GM23338 (cell line): ENCODE measurements around the gene KIF4A. TPM values are rescaled to one million over a fixed set of nuclear protein-coding genes. Genes with fewer than 3 reads are reported as not detected.

Experiments used
- ATAC-seq: fragments of 200-7000 bp; cut with Tn5 transposase; 3 replicates; pipeline ENCODE4 v1.9.1; 2020
- DNase-seq: peaks from one replicate; pipeline ENCODE4 v3.0.0-alpha.2; 2015; ENCODE audit warnings: low spot score
- H2AFZ ChIP-seq: fragments of 200-600 bp; sonication (generic); 2 replicates; pipeline ENCODE4 v1.8.0; 2016; ENCODE audit warnings: antibody characterized with exemption, mild to moderate bottlenecking, moderate library complexity
- H3F3A ChIP-seq: fragments of 200-600 bp; sonication (generic); replicated peaks from 2 replicates; pipeline ENCODE4 v1.8.0; 2017; ENCODE audit warnings: antibody characterized with exemption, mixed run types, low read depth
- H3K27ac ChIP-seq: fragments of 200-600 bp; sonication (generic); 2 replicates; pipeline ENCODE4 v1.6.1; 2016; ENCODE audit warnings: low read depth
- H3K27me3 ChIP-seq: fragments of 200-600 bp; sonication (generic); 2 replicates; pipeline ENCODE4 v1.8.0; 2016; ENCODE audit warnings: mild to moderate bottlenecking, mixed run types, moderate library complexity; ENCODE audit not compliant: insufficient read depth
- H3K36me3 ChIP-seq: fragments of 200-600 bp; sonication (generic); 2 replicates; pipeline ENCODE4 v1.8.0; 2016; ENCODE audit warnings: mild to moderate bottlenecking; ENCODE audit not compliant: insufficient read depth
- H3K4me1 ChIP-seq: fragments of 200-600 bp; sonication (generic); 2 replicates; pipeline ENCODE4 v1.8.0; 2016; ENCODE audit warnings: mild to moderate bottlenecking, moderate library complexity; ENCODE audit not compliant: insufficient read depth
- H3K4me2 ChIP-seq: fragments of 200-600 bp; sonication (generic); 2 replicates; pipeline ENCODE4 v1.7.1; 2017; ENCODE audit warnings: mixed run types
- H3K4me3 ChIP-seq: fragments of 200-600 bp; sonication (generic); 2 replicates; pipeline ENCODE4 v1.6.1; 2016; ENCODE audit warnings: mixed run types
- H3K79me2 ChIP-seq: fragments of 200-600 bp; sonication (generic); replicated peaks from 2 replicates; pipeline ENCODE4 v1.8.0; 2017; ENCODE audit warnings: mild to moderate bottlenecking; ENCODE audit not compliant: insufficient read depth
- H3K9me2 ChIP-seq: fragments of 200-600 bp; sonication (generic); 2 replicates; pipeline ENCODE4 v1.8.0; 2017; ENCODE audit not compliant: insufficient read depth
- H4K20me1 ChIP-seq: fragments of 200-600 bp; sonication (generic); replicated peaks from 2 replicates; pipeline ENCODE4 v1.8.0; 2017; ENCODE audit warnings: mild to moderate bottlenecking; ENCODE audit not compliant: insufficient read depth
- H3K27ac Mint-ChIP-seq: 2 replicates; pipeline ENCODE4 v1.8.0; 2020; ENCODE audit warnings: inconsistent platforms, mild to moderate bottlenecking, moderate library complexity, mixed read lengths
- H3K27me3 Mint-ChIP-seq: 3 replicates; pipeline ENCODE4 v1.8.0; 2022; ENCODE audit warnings: low read depth, mild to moderate bottlenecking, moderate library complexity, mixed read lengths, inconsistent platforms; ENCODE audit not compliant: insufficient read depth, poor library complexity
- H3K36me3 Mint-ChIP-seq: 3 replicates; pipeline ENCODE4 v1.8.0; 2021; ENCODE audit warnings: low read depth, mild to moderate bottlenecking, inconsistent platforms, moderate library complexity, mixed read lengths
- H3K4me1 Mint-ChIP-seq: 3 replicates; pipeline ENCODE4 v1.8.0; 2020; ENCODE audit warnings: mild to moderate bottlenecking, inconsistent platforms, mixed read lengths
- H3K4me3 Mint-ChIP-seq: 3 replicates; pipeline ENCODE4 v1.8.0; 2021; ENCODE audit warnings: moderate library complexity, mild to moderate bottlenecking, inconsistent platforms, mixed read lengths
- H3K9me3 Mint-ChIP-seq: 3 replicates; pipeline ENCODE4 v1.8.0; 2020; ENCODE audit warnings: moderate library complexity, mild to moderate bottlenecking, inconsistent platforms, mixed read lengths
- CREB1 ChIP-seq: fragments of 250-450 bp; sonication (Bioruptor Pico); IDR thresholded peaks from 2 replicates; pipeline ENCODE4 v1.5.0; 2020; ENCODE audit warnings: low read depth, mild to moderate bottlenecking, moderate library complexity
- EZH2 ChIP-seq: fragments of 200-600 bp; sonication (generic); IDR thresholded peaks from one replicate; pipeline ENCODE4 v1.8.0; 2017; ENCODE audit warnings: antibody characterized with exemption, mild to moderate bottlenecking, low read depth; ENCODE audit not compliant: unreplicated experiment
- EZH2phosphoT487 ChIP-seq: fragments of 200-600 bp; sonication (generic); IDR thresholded peaks from one replicate; pipeline ENCODE4 v1.8.1; 2018; ENCODE audit warnings: antibody characterized with exemption; ENCODE audit not compliant: unreplicated experiment
- JUNB ChIP-seq: IDR thresholded peaks from one replicate; pipeline ENCODE4 v1.6.1; 2016; ENCODE audit warnings: antibody characterized with exemption; ENCODE audit not compliant: unreplicated experiment
- NANOG ChIP-seq: IDR thresholded peaks from 2 replicates; pipeline ENCODE4 v1.6.1; 2016; ENCODE audit warnings: antibody characterized with exemption, borderline replicate concordance
- ZNF114 ChIP-seq: fragments of 250-450 bp; sonication (Bioruptor Pico); IDR thresholded peaks from 2 replicates; pipeline ENCODE4 v1.5.0; 2020; ENCODE audit warnings: mild to moderate bottlenecking, moderate library complexity
- ZNF331 ChIP-seq: fragments of 250-450 bp; sonication (Bioruptor Pico); IDR thresholded peaks from 2 replicates; pipeline ENCODE4 v1.5.0; 2020; ENCODE audit warnings: low read depth, mild to moderate bottlenecking, moderate library complexity
- polyA plus RNA-seq: library from polyadenylated mRNA; unstranded; fragments of >200 nt; fragmentation: Nextera tagmentation; extraction: Ambion mirVana; gene quantifications from 2 replicates; pipeline ENCODE4 v1.2.1, GENCODE V29; 2016
- total RNA-seq: library from RNA; depleted of rRNA; stranded (reverse); fragments of >200 nt; shearing (Covaris generic); gene quantifications from 2 replicates; pipeline ENCODE4 v1.2.3, GENCODE V29; 2014
- TF ChIP-seq, protein P1 (sequence below): IDR thresholded peaks from 2 replicates; pipeline ENCODE4 v1.6.1; 2016; ENCODE audit warnings: antibody characterized with exemption
- TF ChIP-seq, protein P2 (sequence below), 2 experiments: fragments of 200-600 bp in 1 of 2; sonication (generic) in 1 of 2; conservative IDR thresholded peaks; 2 replicates each; pipeline versions ENCODE4 v1.5.1 to v1.6.1; 2016 to 2017; ENCODE audit warnings: antibody characterized with exemption in 2 of 2, low read depth in 2 of 2, mild to moderate bottlenecking in 2 of 2, moderate library complexity in 1 of 2
- TF ChIP-seq, protein P3 (sequence below): IDR thresholded peaks from one replicate; pipeline ENCODE4 v1.6.1; 2018; ENCODE audit warnings: antibody characterized with exemption; ENCODE audit not compliant: unreplicated experiment

The KIF4A gene
- total and polyA plus RNA-seq, 2 experiments from 2014 or later, result 21.5 to 27.6 TPM

DNA sequence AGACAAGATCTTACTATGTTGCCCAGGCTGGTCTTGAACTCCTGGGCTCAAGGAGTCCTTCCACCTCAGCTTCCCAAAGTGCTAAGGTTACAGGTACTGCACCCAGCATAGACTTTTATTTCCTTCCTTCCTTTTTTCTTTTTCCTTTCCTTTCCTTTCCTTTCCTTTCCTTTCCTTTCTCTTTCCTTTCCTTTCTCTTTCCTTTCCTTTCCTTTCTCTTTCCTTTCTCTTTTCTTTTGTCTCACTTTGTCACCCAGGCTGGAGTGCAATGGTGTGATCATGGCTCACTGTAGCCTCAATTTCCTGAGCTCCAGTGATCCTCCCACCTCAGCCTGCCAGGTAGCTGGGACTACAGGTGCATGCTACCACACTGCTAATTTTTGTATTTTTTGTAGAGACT, 174.1 kb downstream of the KIF4A start:
- Histone ChIP-seq H2AFZ (no peak overlapping the region), H3K9me2 (no peaks in the 10 kb centered on the region), H3K4me1 (peaks cover 11% of the 10 kb centered on the region; the same call in 1 of the 2 replicates), H3F3A (no peaks in the 10 kb centered on the region), H4K20me1 (peaks cover 8% of the 10 kb centered on the region; the same call in 1 of the 2 replicates), H3K79me2 (peaks cover 100% of the 10 kb centered on the region), H3K27me3 (no peaks in the 10 kb centered on the region), H3K4me2 (no peak overlapping the region), H3K27ac (no peak overlapping the region), H3K36me3 (peaks cover 3% of the 10 kb centered on the region; the same call in 1 of the 2 replicates), H3K4me3 (no peak overlapping the region)
- Mint-ChIP-seq H3K4me3 (no peak overlapping the region), H3K27me3 (no peaks in the 10 kb centered on the region), H3K36me3 (peaks cover 39% of the 10 kb centered on the region), H3K27ac (no peak overlapping the region), H3K4me1 (peaks cover 12% of the 10 kb centered on the region; the same call in 2 of the 3 replicates), H3K9me3 (no peaks in the 10 kb centered on the region)
- DNase-seq, result no peak
- no peak for TF ChIP-seq CREB1 (CRISPR knock-in tag)
- no peak for TF ChIP-seq ZNF331 (CRISPR knock-in tag)
- TF ChIP-seq, protein P1, sequence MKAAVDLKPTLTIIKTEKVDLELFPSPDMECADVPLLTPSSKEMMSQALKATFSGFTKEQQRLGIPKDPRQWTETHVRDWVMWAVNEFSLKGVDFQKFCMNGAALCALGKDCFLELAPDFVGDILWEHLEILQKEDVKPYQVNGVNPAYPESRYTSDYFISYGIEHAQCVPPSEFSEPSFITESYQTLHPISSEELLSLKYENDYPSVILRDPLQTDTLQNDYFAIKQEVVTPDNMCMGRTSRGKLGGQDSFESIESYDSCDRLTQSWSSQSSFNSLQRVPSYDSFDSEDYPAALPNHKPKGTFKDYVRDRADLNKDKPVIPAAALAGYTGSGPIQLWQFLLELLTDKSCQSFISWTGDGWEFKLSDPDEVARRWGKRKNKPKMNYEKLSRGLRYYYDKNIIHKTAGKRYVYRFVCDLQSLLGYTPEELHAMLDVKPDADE, result no peak
- no peak for TF ChIP-seq ZNF114 (CRISPR knock-in tag)
- TF ChIP-seq, protein P2, sequence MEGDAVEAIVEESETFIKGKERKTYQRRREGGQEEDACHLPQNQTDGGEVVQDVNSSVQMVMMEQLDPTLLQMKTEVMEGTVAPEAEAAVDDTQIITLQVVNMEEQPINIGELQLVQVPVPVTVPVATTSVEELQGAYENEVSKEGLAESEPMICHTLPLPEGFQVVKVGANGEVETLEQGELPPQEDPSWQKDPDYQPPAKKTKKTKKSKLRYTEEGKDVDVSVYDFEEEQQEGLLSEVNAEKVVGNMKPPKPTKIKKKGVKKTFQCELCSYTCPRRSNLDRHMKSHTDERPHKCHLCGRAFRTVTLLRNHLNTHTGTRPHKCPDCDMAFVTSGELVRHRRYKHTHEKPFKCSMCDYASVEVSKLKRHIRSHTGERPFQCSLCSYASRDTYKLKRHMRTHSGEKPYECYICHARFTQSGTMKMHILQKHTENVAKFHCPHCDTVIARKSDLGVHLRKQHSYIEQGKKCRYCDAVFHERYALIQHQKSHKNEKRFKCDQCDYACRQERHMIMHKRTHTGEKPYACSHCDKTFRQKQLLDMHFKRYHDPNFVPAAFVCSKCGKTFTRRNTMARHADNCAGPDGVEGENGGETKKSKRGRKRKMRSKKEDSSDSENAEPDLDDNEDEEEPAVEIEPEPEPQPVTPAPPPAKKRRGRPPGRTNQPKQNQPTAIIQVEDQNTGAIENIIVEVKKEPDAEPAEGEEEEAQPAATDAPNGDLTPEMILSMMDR (conservative IDR thresholded peaks at IDR 0.05; ENCODE audit: low read depth in 2 of 2), result no peak
- TF ChIP-seq EZH2phosphoT487, result no peak
- TF ChIP-seq, protein P3, sequence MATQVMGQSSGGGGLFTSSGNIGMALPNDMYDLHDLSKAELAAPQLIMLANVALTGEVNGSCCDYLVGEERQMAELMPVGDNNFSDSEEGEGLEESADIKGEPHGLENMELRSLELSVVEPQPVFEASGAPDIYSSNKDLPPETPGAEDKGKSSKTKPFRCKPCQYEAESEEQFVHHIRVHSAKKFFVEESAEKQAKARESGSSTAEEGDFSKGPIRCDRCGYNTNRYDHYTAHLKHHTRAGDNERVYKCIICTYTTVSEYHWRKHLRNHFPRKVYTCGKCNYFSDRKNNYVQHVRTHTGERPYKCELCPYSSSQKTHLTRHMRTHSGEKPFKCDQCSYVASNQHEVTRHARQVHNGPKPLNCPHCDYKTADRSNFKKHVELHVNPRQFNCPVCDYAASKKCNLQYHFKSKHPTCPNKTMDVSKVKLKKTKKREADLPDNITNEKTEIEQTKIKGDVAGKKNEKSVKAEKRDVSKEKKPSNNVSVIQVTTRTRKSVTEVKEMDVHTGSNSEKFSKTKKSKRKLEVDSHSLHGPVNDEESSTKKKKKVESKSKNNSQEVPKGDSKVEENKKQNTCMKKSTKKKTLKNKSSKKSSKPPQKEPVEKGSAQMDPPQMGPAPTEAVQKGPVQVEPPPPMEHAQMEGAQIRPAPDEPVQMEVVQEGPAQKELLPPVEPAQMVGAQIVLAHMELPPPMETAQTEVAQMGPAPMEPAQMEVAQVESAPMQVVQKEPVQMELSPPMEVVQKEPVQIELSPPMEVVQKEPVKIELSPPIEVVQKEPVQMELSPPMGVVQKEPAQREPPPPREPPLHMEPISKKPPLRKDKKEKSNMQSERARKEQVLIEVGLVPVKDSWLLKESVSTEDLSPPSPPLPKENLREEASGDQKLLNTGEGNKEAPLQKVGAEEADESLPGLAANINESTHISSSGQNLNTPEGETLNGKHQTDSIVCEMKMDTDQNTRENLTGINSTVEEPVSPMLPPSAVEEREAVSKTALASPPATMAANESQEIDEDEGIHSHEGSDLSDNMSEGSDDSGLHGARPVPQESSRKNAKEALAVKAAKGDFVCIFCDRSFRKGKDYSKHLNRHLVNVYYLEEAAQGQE, result no peak
- TF ChIP-seq EZH2, result no peak
- no peak for TF ChIP-seq JUNB
- no peak for ATAC-seq

DNA sequence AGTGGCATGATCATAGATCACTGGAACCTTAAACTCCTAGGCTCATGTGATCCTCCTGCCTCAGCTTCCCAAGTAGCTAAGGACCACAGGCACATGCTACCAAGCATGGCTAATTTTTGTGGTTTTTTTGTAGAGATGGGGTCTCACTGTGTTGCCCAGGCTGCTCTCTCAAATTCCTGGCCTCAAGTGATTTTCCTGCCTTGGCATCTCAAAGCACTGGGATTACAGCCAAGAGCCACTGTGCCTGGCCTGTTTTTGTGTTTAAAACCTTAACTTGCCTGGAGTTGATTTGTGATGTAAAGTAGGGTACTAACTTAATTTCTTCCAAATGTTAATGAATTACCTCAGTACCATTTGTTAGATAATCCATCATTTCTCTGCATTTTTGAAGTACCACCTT, 177.1 kb downstream of the KIF4A start:
- no peak overlapping the region for H3K27ac Mint-ChIP-seq
- H3K27me3 Mint-ChIP-seq, result no peaks in the 10 kb centered on the region
- no peak for ATAC-seq
- H2AFZ ChIP-seq, result no peak overlapping the region
- no peaks in the 10 kb centered on the region for H3F3A ChIP-seq
- no peaks in the 10 kb centered on the region for H3K36me3 ChIP-seq
- DNase-seq, result no peak
- peaks cover 99% of the 10 kb centered on the region for H3K79me2 ChIP-seq
- no peak overlapping the region for H3K4me2 ChIP-seq
- peaks cover 13% of the 10 kb centered on the region for H3K4me1 Mint-ChIP-seq
- H3K27ac ChIP-seq, result no peak overlapping the region
- H3K27me3 ChIP-seq, result no peaks in the 10 kb centered on the region
- peaks cover 22% of the 10 kb centered on the region; the same call in 2 of the 3 replicates for H3K36me3 Mint-ChIP-seq
- H3K4me3 ChIP-seq, result no peak overlapping the region
- H3K9me2 ChIP-seq, result no peaks in the 10 kb centered on the region
- H3K4me3 Mint-ChIP-seq, result no peak overlapping the region
- no peaks in the 10 kb centered on the region for H3K9me3 Mint-ChIP-seq
- H3K4me1 ChIP-seq, result peaks cover 16% of the 10 kb centered on the region
- H4K20me1 ChIP-seq, result no peaks in the 10 kb centered on the region; the same call in 1 of the 2 replicates
- TF ChIP-seq ZNF114 (CRISPR knock-in tag), result no peak
- no peak for TF ChIP-seq JUNB
- TF ChIP-seq NANOG, result no peak
